Daoy (cell line): ENCODE measurements around the gene SPEG. TPM values are rescaled to one million over a fixed set of nuclear protein-coding genes. Genes with fewer than 3 reads are reported as not detected.

Experiments
- DNase-seq: peaks from one replicate; pipeline ENCODE4 v3.0.0-alpha.2; 2015; ENCODE audit warnings: low read depth
- total RNA-seq: library from RNA; depleted of rRNA; stranded (reverse); fragments of >200 nt; shearing (Covaris generic); gene quantifications from 2 replicates; pipeline ENCODE4 v1.2.3, GENCODE V29; 2014; rRNA removed

SPEG gene
- total RNA-seq, 1 experiment from 2014 or later: 4.9 TPM

DNA sequence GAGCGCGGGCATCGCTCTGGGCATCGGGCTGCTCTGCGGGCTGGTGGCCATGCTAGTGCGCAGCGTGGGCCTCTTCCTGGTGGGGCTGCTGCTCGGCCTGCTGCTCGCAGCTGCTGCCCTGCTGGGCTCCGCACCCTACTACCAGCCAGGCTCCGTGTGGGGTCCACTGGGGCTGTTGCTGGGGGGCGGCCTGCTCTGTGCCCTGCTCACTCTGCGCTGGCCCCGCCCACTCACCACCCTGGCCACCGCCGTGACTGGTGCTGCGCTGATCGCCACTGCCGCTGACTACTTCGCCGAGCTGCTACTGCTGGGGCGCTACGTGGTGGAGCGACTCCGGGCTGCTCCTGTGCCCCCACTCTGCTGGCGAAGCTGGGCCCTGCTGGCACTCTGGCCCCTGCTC, 113.0 kb downstream of the SPEG start:
- DNase-seq: no peak

Other genes with a start within 250 kb of the SPEG start
- gene ZFAND2B, start 228.1 kb upstream of the SPEG start, total RNA-seq: 31.2 and 32.3 TPM in 2 replicates
- gene ABCB6, start 215.9 kb upstream of the SPEG start, total RNA-seq: 9.0 and 10.5 TPM in 2 replicates
- gene ATG9A, start 205.2 kb upstream of the SPEG start, total RNA-seq: 27.1 and 56.9 TPM in 2 replicates
- gene ANKZF1, start 205.0 kb upstream of the SPEG start, total RNA-seq: 25.2 and 25.8 TPM in 2 replicates
- 2.7 and 3.2 TPM in 2 replicates for gene GLB1L, start 189.4 kb upstream of the SPEG start, total RNA-seq
- 5.4 and 8.9 TPM in 2 replicates for gene STK16, start 189.4 kb upstream of the SPEG start, total RNA-seq
- not detected in 2 replicates for gene TUBA4B, start 181.6 kb upstream of the SPEG start, total RNA-seq
- 65.0 and 79.9 TPM in 2 replicates for gene TUBA4A, start 180.9 kb upstream of the SPEG start, total RNA-seq
- 19.9 and 20.2 TPM in 2 replicates for gene DNAJB2, start 155.5 kb upstream of the SPEG start, total RNA-seq
- gene PTPRN, start 125.4 kb upstream of the SPEG start, total RNA-seq: 0.21 and 1.3 TPM in 2 replicates
- not detected in 2 replicates for gene RESP18, start 102.1 kb upstream of the SPEG start, total RNA-seq
- 72.1 and 94.6 TPM in 2 replicates for gene DNPEP, start 46.9 kb upstream of the SPEG start, total RNA-seq
- 0.17 and 0.77 TPM in 2 replicates for gene DES, start 16.5 kb upstream of the SPEG start, total RNA-seq
- gene GMPPA, start 64.0 kb downstream of the SPEG start, total RNA-seq: 30.0 and 47.6 TPM in 2 replicates
- gene ASIC4, start 79.6 kb downstream of the SPEG start, total RNA-seq: 0.42 TPM in 1 of 2 replicates, not detected in the other
- 51.1 and 69.0 TPM in 2 replicates for gene CHPF, start 109.0 kb downstream of the SPEG start, total RNA-seq
- gene TMEM198, start 109.2 kb downstream of the SPEG start, total RNA-seq: 2.4 and 2.5 TPM in 2 replicates
- gene OBSL1, start 136.7 kb downstream of the SPEG start, total RNA-seq: 45.3 and 58.2 TPM in 2 replicates
- 0.36 and 0.80 TPM in 2 replicates for gene INHA, start 137.5 kb downstream of the SPEG start, total RNA-seq
- gene STK11IP, start 163.0 kb downstream of the SPEG start, total RNA-seq: 14.0 and 16.9 TPM in 2 replicates
- 2.3 and 2.4 TPM in 2 replicates for gene SLC4A3, start 192.8 kb downstream of the SPEG start, total RNA-seq